GM10248 (cell line): Measurements from ENCODE around the gene VAMP2.

ENCODE experiments used
- CTCF ChIA-PET: fragments of 300-600 bp; sonication (Branson Sonifier 250); formaldehyde crosslinking; extraction: SDS; loops from one replicate; lab custom pipeline; 2021; ENCODE audit warnings: antibody characterized with exemption; lab: Yijun Ruan, JAX
- POLR2A ChIA-PET: fragments of 350-650 bp; sonication (Branson Sonifier 250); formaldehyde crosslinking; extraction: SDS; loops from one replicate; lab custom pipeline; 2020; ENCODE audit warnings: antibody characterized with exemption; lab: Yijun Ruan, JAX
- DNase-seq: peaks from one replicate; pipeline ENCODE4 v3.0.0; 2012; ENCODE audit errors: extremely low spot score
- CTCF ChIP-seq: IDR thresholded peaks from 2 replicates; pipeline ENCODE4 v1.5.1; 2012; ENCODE audit warnings: mild to moderate bottlenecking, low read depth; ENCODE audit errors: extremely low read depth, missing control alignments, control extremely low read depth

The VAMP2 gene

GRCh38 chr17:8153525-8153956 lies 9.2 kb downstream of the VAMP2 start:
- no peak for TF ChIP-seq CTCF
- CTCF ChIA-PET = interaction anchor here (1.6 to 4.4 kb wide), 2 partner anchors 15 to 34 kb away, joined by 4 to 46 read pairs; no protein-coding TSS in a partner anchor
- POLR2A ChIA-PET = interaction anchor here (0.6 to 4.1 kb wide), 8 partner anchors 11 to 795 kb away, joined by 3 to 37 read pairs (median 5); partner anchors contain the start of genes BORCS6 and HES7
- DNase-seq = no peak

GRCh38 chr17:8153031-8153451 lies 9.7 kb downstream of the VAMP2 start:
- CTCF ChIA-PET = interaction anchor here (4.4 kb wide), 1 partner anchor 14 kb away, joined by 46 read pairs; no protein-coding TSS in a partner anchor
- no peak for TF ChIP-seq CTCF
- DNase-seq = no peak
- POLR2A ChIA-PET = interaction anchor here (2.3 kb wide), 1 partner anchor 19 kb away, joined by 22 read pairs; no protein-coding TSS in a partner anchor

- TF ChIP-seq CTCF = no peak
- CTCF ChIA-PET = interaction anchor here (5.4 kb wide), 1 partner anchor 12 kb away, joined by 67 read pairs; no protein-coding TSS in a partner anchor
- peak; percentile 90 for DNase-seq
- POLR2A ChIA-PET = interaction anchor here (0.7 to 2.6 kb wide), 5 partner anchors 9 to 69 kb away, joined by 3 to 26 read pairs (median 3); partner anchors contain the start of gene HES7
Measured at GRCh38 chr17:8152112-8152775, 10.5 kb downstream of the VAMP2 start, which contains the start of gene PER1. TSS of gene PER1 (minus strand) at chr17:8152404. CDS start at chr17:8150706, 1,698 bp downstream.

- CTCF ChIA-PET = interaction anchor here (5.4 kb wide), 1 partner anchor 12 kb away, joined by 67 read pairs; no protein-coding TSS in a partner anchor
- POLR2A ChIA-PET = interaction anchor here (0.6 to 2.8 kb wide), 8 partner anchors 8 to 69 kb away, joined by 3 to 26 read pairs (median 3); partner anchors contain the start of genes BORCS6 and HES7
- no peak for DNase-seq
- TF ChIP-seq CTCF = no peak
Measured at GRCh38 chr17:8151641-8152111, 11.1 kb downstream of the VAMP2 start.

- CTCF ChIA-PET = interaction anchor here (0.6 to 5.4 kb wide), 2 partner anchors 11 to 29 kb away, joined by 3 to 67 read pairs; no protein-coding TSS in a partner anchor
- POLR2A ChIA-PET = interaction anchor here (0.6 to 2.8 kb wide), 4 partner anchors 11 to 39 kb away, joined by 3 to 26 read pairs (median 12); partner anchors contain the start of gene BORCS6
- DNase-seq = peak; percentile 90
- TF ChIP-seq CTCF = no peak
Measured at GRCh38 chr17:8151120-8151640, 11.6 kb downstream of the VAMP2 start.
